Mesenchymal stem cell (in vitro differentiated cells and primary cell): ENCODE measurements around the gene ZNF654.
A peak's percentile ranks its signal among the peaks of the same experiment; 100 is the strongest.

Source experiments
- DNase-seq: peaks from one replicate; pipeline ENCODE4 v3.0.0-alpha.2; 2013
- H2AFZ ChIP-seq: one replicate; pipeline ENCODE4 v1.6.1; 2013; ENCODE audit warnings: low read depth, mild to moderate bottlenecking, control low read depth, inconsistent platforms, low read length, moderate library complexity
- H2AK5ac ChIP-seq: 2 replicates; pipeline ENCODE4 v1.6.1; 2013; ENCODE audit warnings: low read length, moderate library complexity, mild to moderate bottlenecking, inconsistent platforms; ENCODE audit not compliant: severe bottlenecking
- H2BK120ac ChIP-seq: one replicate; pipeline ENCODE4 v1.6.1; 2013; ENCODE audit warnings: low read depth, mild to moderate bottlenecking, inconsistent platforms, low read length, moderate library complexity
- H2BK12ac ChIP-seq, 2 experiments: one replicate each; pipeline ENCODE4 v1.6.1; 2013; ENCODE audit warnings: inconsistent platforms in 2 of 2, low read length in 2 of 2, mild to moderate bottlenecking in 2 of 2, moderate library complexity in 2 of 2, control low read depth in 1 of 2
- H2BK15ac ChIP-seq: one replicate; pipeline ENCODE4 v1.6.1; 2013; ENCODE audit warnings: mild to moderate bottlenecking, low read depth, inconsistent platforms; ENCODE audit not compliant: poor library complexity, severe bottlenecking
- H2BK5ac ChIP-seq: 2 replicates; pipeline ENCODE4 v1.6.1; 2013; ENCODE audit warnings: low read depth, mild to moderate bottlenecking, low read length, control low read depth, inconsistent platforms; ENCODE audit not compliant: poor library complexity, severe bottlenecking
- H3K14ac ChIP-seq, 2 experiments: one replicate each; pipeline ENCODE4 v1.6.1; 2013; ENCODE audit warnings: inconsistent platforms in 2 of 2, low read length in 2 of 2, control low read depth in 1 of 2, mild to moderate bottlenecking in 1 of 2, moderate library complexity in 1 of 2
- H3K18ac ChIP-seq, 2 experiments: one replicate each; pipeline ENCODE4 v1.6.1; 2013; ENCODE audit warnings: inconsistent platforms in 2 of 2, low read length in 2 of 2, control low read depth in 1 of 2, low read depth in 1 of 2, mild to moderate bottlenecking in 1 of 2
- H3K23ac ChIP-seq, 2 experiments: one replicate each; pipeline ENCODE4 v1.6.1; 2013; ENCODE audit warnings: inconsistent platforms in 2 of 2, low read length in 2 of 2, mild to moderate bottlenecking in 2 of 2, moderate library complexity in 2 of 2, control low read depth in 1 of 2
- H3K27ac ChIP-seq: 2 replicates; pipeline ENCODE4 v1.5.1; 2013; ENCODE audit warnings: mild to moderate bottlenecking, moderate library complexity, low read length, control low read depth, inconsistent platforms; ENCODE audit not compliant: poor library complexity, severe bottlenecking
- H3K27me3 ChIP-seq, 2 experiments: 2 replicates each; pipeline versions ENCODE4 v1.6.1 to v1.7.0; 2013; ENCODE audit warnings: low read length in 2 of 2, mild to moderate bottlenecking in 2 of 2, moderate library complexity in 2 of 2, control low read depth in 1 of 2, inconsistent platforms in 1 of 2; ENCODE audit not compliant: control insufficient read depth in 1 of 2, insufficient read depth in 1 of 2
- H3K36me3 ChIP-seq, 2 experiments: 2 replicates each; pipeline versions ENCODE4 v1.6.1 to v1.7.0; 2013; ENCODE audit warnings: low read length in 2 of 2, control low read depth in 1 of 2, inconsistent platforms in 1 of 2, low read depth in 1 of 2, mild to moderate bottlenecking in 1 of 2; ENCODE audit not compliant: insufficient read depth in 2 of 2, control insufficient read depth in 1 of 2
- H3K4ac ChIP-seq, 2 experiments: one replicate each; pipeline ENCODE4 v1.6.1; 2013; ENCODE audit warnings: inconsistent platforms in 2 of 2, low read length in 2 of 2, mild to moderate bottlenecking in 2 of 2, moderate library complexity in 2 of 2, control low read depth in 1 of 2, low read depth in 1 of 2
- H3K4me1 ChIP-seq: 2 replicates; pipeline ENCODE4 v1.6.1; 2013; ENCODE audit warnings: low read depth, low read length, control low read depth; ENCODE audit not compliant: control insufficient read depth, insufficient read depth
- H3K4me2 ChIP-seq: 2 replicates; pipeline ENCODE4 v1.6.1; 2013; ENCODE audit warnings: low read length, mild to moderate bottlenecking, inconsistent platforms; ENCODE audit not compliant: poor library complexity, severe bottlenecking
- H3K4me3 ChIP-seq, 2 experiments: 2 replicates each; pipeline versions ENCODE4 v1.5.1 to v1.7.0; 2013; ENCODE audit warnings: low read length in 2 of 2, mild to moderate bottlenecking in 2 of 2, control low read depth in 1 of 2, low read depth in 1 of 2; ENCODE audit not compliant: insufficient read depth in 1 of 2
- H3K79me1 ChIP-seq: replicated peaks from 2 replicates; pipeline ENCODE4 v1.6.1; 2013; ENCODE audit warnings: mild to moderate bottlenecking, control low read depth, low read length, inconsistent platforms; ENCODE audit not compliant: poor library complexity, severe bottlenecking
- H3K9ac ChIP-seq: 2 replicates; pipeline ENCODE4 v1.7.0; 2013; ENCODE audit warnings: mild to moderate bottlenecking, low read length, moderate library complexity
- H3K9me3 ChIP-seq: 2 replicates; pipeline ENCODE4 v1.7.0; 2013; ENCODE audit warnings: mild to moderate bottlenecking, low read length; ENCODE audit not compliant: control insufficient read depth
- H4K8ac ChIP-seq: one replicate; pipeline ENCODE4 v1.6.1; 2013; ENCODE audit warnings: inconsistent platforms, mild to moderate bottlenecking, low read length, moderate library complexity
- H4K91ac ChIP-seq: one replicate; pipeline ENCODE4 v1.6.1; 2013; ENCODE audit warnings: mild to moderate bottlenecking, low read length, inconsistent platforms
- WGBS: methylation state at CpG from one replicate; pipeline ENCODE4 v1.1.7; 2013; ENCODE audit warnings: mixed read lengths; 5-methylcytosine and 5-hydroxymethylcytosine counted together

Gene ZNF654

DNA sequence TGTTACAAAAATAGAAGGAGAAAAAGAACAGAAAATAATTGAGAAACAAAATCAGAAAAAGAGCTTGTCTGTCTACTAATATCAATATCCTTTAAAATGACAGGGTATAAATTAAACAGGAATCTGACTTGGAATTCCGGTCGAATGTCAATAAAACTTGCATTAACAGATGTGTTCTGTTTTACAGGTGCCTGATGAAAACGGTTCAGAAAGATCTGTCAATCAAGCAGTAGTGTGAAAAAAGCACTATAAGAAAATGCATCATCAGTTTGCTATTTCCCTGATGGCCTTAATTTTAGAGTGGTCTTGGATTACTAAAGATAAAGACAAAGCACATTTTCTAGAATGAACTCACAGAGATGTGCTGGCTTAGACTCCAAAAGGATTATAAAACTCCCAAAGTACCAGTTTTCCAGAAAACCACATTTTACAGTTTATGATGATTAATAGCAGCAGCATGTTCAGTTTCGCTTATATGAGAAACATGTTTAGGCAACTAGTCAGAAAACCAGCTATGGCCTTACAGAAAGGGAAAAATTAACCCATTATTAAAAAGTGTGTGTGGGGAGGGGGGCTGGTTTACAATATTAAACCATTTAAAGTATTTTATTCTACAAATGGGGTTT is 82.5 kb downstream of the ZNF654 start:
- peaks cover 0 to 35% of the 10 kb centered on the region in 2 experiments for H3K36me3 ChIP-seq
- H3K4me3 ChIP-seq: no peak overlapping the region
- H2BK5ac ChIP-seq: no peak overlapping the region
- H4K91ac ChIP-seq: no peak overlapping the region
- no peak overlapping the region for H3K18ac ChIP-seq
- no peaks in the 10 kb centered on the region for H3K9me3 ChIP-seq
- peak; percentile 60 for DNase-seq
- H2BK12ac ChIP-seq: no peak overlapping the region
- H3K23ac ChIP-seq: no peak overlapping the region
- WGBS: 31% methylated on average over 4 of the region's 4 CpGs
- no peak overlapping the region for H3K4ac ChIP-seq
- H3K14ac ChIP-seq: no peak overlapping the region
- no peak overlapping the region for H3K27ac ChIP-seq
- peaks cover 3% of the 10 kb centered on the region for H3K79me1 ChIP-seq
- no peaks in the 10 kb centered on the region for H3K27me3 ChIP-seq
- H2BK15ac ChIP-seq: no peak overlapping the region
- H4K8ac ChIP-seq: no peak overlapping the region
- no peaks in the 10 kb centered on the region for H3K4me1 ChIP-seq
- H3K9ac ChIP-seq: peak overlapping the region; percentile 63
- no peak overlapping the region for H3K4me2 ChIP-seq
- no peak overlapping the region for H2AK5ac ChIP-seq
- H2BK120ac ChIP-seq: no peak overlapping the region
- no peak overlapping the region for H2AFZ ChIP-seq

DNA sequence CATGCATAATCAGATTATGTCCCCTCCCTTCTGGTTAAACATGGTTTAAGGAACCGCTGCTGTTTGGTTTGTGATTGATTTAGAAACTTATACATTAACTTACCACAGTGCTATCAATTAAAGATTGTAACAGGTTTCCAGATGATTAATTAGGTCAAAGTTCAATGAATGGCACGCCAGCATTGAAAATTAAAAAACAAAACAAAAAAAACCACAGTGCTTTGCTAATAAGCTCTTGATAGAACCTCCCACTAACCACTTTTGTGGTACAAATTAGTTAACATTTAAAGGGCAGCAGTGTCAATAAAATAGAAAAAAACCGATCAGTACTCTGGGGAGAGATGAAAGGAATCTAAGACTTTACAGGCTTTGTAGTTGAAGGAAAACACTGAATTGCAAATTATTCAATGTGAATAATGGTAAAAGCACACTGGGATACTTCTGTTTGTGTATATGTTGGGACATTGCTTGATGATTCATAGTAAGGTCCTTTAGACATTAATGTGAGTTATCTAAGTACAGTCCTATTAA is 83.1 kb downstream of the ZNF654 start:
- Histone ChIP-seq H3K27me3 (no peaks in the 10 kb centered on the region), H3K4ac (no peak overlapping the region), H2BK12ac (no peak overlapping the region), H2AFZ (no peak overlapping the region), H3K4me2 (no peak overlapping the region), H3K9ac (peak overlapping the region; percentile 63), H3K4me3 (no peak overlapping the region), H3K14ac (no peak overlapping the region), H3K4me1 (no peaks in the 10 kb centered on the region), H2BK15ac (no peak overlapping the region), H3K36me3 (peaks cover 0 to 32% of the 10 kb centered on the region in 2 experiments), H2AK5ac (no peak overlapping the region), H4K91ac (no peak overlapping the region), H3K79me1 (peaks cover 5% of the 10 kb centered on the region), H4K8ac (no peak overlapping the region), H3K9me3 (no peaks in the 10 kb centered on the region), H3K27ac (no peak overlapping the region), H3K18ac (no peak overlapping the region), H2BK5ac (no peak overlapping the region), H3K23ac (no peak overlapping the region), H2BK120ac (no peak overlapping the region)
- WGBS: 6% methylated on average over 1 of the region's 3 CpGs
- DNase-seq: peak; percentile 59

DNA sequence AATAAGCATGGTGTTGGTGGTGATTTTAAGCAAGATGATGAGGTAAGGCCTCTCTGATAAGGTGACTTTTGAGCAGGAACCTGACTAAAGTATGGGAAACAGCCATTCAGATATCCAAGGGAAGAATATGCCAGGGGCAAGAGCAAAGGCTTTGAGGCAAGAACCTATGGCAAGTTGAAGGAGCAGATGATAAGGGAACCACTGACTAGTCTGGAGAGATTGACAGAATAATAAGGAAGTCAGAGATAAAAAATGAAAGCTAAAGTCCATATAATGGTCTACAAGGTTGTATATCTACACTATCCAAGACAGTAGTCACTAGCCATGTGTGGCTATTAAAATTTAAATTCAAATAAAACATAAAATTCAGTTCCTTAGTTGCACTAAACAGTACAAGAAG is 88.2 kb downstream of the ZNF654 start:
- Histone ChIP-seq H3K27me3 (no peaks in the 10 kb centered on the region), H3K14ac (no peak overlapping the region), H2AFZ (no peak overlapping the region), H3K23ac (no peak overlapping the region), H3K4me2 (no peak overlapping the region), H3K9me3 (no peaks in the 10 kb centered on the region), H3K4me1 (peaks cover 3% of the 10 kb centered on the region), H2BK120ac (no peak overlapping the region), H2BK15ac (no peak overlapping the region), H4K91ac (no peak overlapping the region), H3K4me3 (no peak overlapping the region), H3K4ac (no peak overlapping the region), H2BK12ac (no peak overlapping the region), H3K18ac (no peak overlapping the region), H3K9ac (no peak overlapping the region), H4K8ac (no peak overlapping the region), H3K79me1 (peaks cover 10% of the 10 kb centered on the region), H3K27ac (no peak overlapping the region), H3K36me3 (no peaks in the 10 kb centered on the region), H2AK5ac (no peak overlapping the region), H2BK5ac (no peak overlapping the region)
- no peak for DNase-seq

DNA sequence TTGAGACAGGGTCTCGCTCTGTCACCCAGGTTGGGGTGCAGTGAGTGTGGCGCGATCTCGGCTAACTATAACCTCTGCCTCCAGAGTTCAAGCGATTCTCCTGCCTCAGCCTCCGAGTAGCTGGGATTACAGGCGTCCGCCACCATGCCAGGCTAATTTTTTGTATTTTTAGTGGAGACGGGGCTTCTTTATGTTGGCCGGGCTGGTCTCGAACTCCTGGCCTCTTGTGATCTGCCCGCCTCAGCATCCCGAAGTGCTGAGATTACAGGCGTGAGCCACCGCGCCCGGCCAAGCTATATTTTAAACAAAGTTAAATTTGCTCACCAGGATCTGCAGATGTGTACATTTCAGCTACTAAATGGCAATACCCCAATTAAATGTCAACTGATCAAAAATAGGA is 89.6 kb downstream of the ZNF654 start:
- no peak overlapping the region for H3K18ac ChIP-seq
- H4K8ac ChIP-seq: no peak overlapping the region
- no peak overlapping the region for H3K27ac ChIP-seq
- no peaks in the 10 kb centered on the region for H3K9me3 ChIP-seq
- peaks cover 3% of the 10 kb centered on the region for H3K4me1 ChIP-seq
- H3K4me2 ChIP-seq: peak overlapping the region; percentile 92
- peaks cover 2 to 7% of the 10 kb centered on the region in 2 experiments for H3K36me3 ChIP-seq
- no peak overlapping the region for H2AK5ac ChIP-seq
- no peaks in the 10 kb centered on the region for H3K27me3 ChIP-seq
- 90% methylated on average over 17 of the region's 17 CpGs for WGBS
- H3K23ac ChIP-seq: no peak overlapping the region
- H3K4me3 ChIP-seq: peak overlapping the region in 1 of 2 experiments; percentile 99
- H3K4ac ChIP-seq: no peak overlapping the region
- no peak for DNase-seq
- H2BK12ac ChIP-seq: no peak overlapping the region
- no peak overlapping the region for H2BK120ac ChIP-seq
- H3K9ac ChIP-seq: peak overlapping the region; percentile 98
- peaks cover 10% of the 10 kb centered on the region for H3K79me1 ChIP-seq
- H3K14ac ChIP-seq: no peak overlapping the region
- H2BK15ac ChIP-seq: no peak overlapping the region
- H4K91ac ChIP-seq: no peak overlapping the region
- no peak overlapping the region for H2BK5ac ChIP-seq
- no peak overlapping the region for H2AFZ ChIP-seq
